Measurements from ENCODE around the gene CATSPER2.
"Not testable (repeated sequence)": the region's sequence is repeated elsewhere in the genome, so short reads cannot be mapped to it uniquely, and the experiment has no call there.

The CATSPER2 gene

GRCh38 chr15:43593328-43594190 lies 55.1 kb downstream of the CATSPER2 start, which contains the start of gene CKMT1B:
CKMT1B (plus strand) TSS chr15:43594027; CDS start chr15:43594219, 192 bp downstream.
- DNase-seq (ENCODE audit: low read depth in 2 of 2), result not testable (repeated sequence)

- not testable (repeated sequence) for DNase-seq (ENCODE audit: low read depth in 2 of 2)
These were observed 55.8 kb downstream of the CATSPER2 start for GRCh38 chr15:43592841-43593240.

- not testable (repeated sequence) for DNase-seq (ENCODE audit: low read depth in 2 of 2)
These were observed 58.7 kb downstream of the CATSPER2 start, which contains the start of gene PPIP5K1 for GRCh38 chr15:43589778-43590466. PPIP5K1 (minus strand) TSS chr15:43590208; CDS start chr15:43584504, 5,704 bp downstream.

All from stimulated activated CD8-positive, alpha-beta memory T cell treated with anti-CD3 and anti-CD28 coated beads, Interleukin-2, amount 100 ng/mL, for 48 hours (primary cell).